ENCODE data around the gene DBI. TPM values are rescaled to one million over a fixed set of nuclear protein-coding genes. Genes with fewer than 3 reads are reported as not detected.

The DBI gene
- total RNA-seq, 6 experiments from 2014 or later = 132 to 314 (median 191) TPM

DNA sequence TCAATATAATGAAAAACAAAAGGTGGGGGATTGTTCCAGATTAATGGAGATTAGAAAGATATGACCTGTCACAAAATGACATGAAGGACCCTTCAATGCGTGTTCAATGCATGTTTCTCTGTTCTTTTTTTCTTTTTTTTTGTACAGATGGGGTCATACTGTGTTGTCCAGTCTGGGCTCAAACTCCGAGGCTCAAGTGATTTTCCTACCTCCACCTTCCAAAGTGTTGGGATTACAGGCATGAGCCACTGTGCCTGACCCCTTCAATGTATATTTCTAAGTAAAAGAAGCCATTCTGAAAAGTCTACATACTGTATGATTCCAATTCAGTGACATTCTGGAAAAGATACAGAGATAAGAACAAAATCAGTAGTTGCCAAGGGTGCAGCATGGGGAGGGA, 32.9 kb upstream of the DBI start:
- Histone ChIP-seq H3K27me3 (no peaks in the 10 kb centered on the region), H3K27ac (no peak overlapping the region), H3K4me3 (no peak overlapping the region), H3K4me1 (no peaks in the 10 kb centered on the region), H3K36me3 (no peaks in the 10 kb centered on the region), H3K9me3 (no peaks in the 10 kb centered on the region)
- TF ChIP-seq, protein P1, sequence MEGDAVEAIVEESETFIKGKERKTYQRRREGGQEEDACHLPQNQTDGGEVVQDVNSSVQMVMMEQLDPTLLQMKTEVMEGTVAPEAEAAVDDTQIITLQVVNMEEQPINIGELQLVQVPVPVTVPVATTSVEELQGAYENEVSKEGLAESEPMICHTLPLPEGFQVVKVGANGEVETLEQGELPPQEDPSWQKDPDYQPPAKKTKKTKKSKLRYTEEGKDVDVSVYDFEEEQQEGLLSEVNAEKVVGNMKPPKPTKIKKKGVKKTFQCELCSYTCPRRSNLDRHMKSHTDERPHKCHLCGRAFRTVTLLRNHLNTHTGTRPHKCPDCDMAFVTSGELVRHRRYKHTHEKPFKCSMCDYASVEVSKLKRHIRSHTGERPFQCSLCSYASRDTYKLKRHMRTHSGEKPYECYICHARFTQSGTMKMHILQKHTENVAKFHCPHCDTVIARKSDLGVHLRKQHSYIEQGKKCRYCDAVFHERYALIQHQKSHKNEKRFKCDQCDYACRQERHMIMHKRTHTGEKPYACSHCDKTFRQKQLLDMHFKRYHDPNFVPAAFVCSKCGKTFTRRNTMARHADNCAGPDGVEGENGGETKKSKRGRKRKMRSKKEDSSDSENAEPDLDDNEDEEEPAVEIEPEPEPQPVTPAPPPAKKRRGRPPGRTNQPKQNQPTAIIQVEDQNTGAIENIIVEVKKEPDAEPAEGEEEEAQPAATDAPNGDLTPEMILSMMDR (IDR thresholded peaks at IDR 0.05) = no peak
- no peak for TF ChIP-seq POLR2A (IDR thresholded peaks at IDR 0.05)
- 81% methylated on average over 2 of the region's 2 CpGs for WGBS (ENCODE audit: insufficient coverage, low coverage, low lambda C conversion rate, missing lambda C conversion rate)
- intact Hi-C loops (cut with DNase I) = no loop called here
- DNase-seq (no peak), ATAC-seq (no peak)

DNA sequence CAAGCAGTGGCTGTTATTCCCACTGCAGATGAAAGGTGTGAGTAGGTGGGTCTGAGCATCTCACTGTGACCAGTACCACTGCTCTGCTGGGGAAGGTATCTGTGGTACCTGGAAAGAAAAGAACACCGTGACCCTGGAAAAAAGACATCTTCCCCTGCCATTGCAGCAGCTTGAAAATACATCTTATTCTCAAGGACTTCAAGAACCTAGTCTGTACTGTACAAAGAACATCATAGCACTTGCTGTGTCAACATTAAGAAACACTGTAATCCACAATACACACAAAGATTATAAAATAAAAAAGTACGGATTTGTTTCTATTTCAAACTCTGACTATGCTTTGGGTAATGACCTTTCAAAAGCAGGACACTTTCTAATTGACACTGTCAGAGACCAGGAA, 29.0 kb upstream of the DBI start:
- no peak overlapping the region for H3K27ac ChIP-seq
- DNase-seq (no peak), ATAC-seq (no peak)
- intact Hi-C loops (cut with DNase I) = no loop called here
- TF ChIP-seq, protein P1 (IDR thresholded peaks at IDR 0.05) = no peak
- no peak for TF ChIP-seq POLR2A (IDR thresholded peaks at IDR 0.05)
- 68% methylated on average over 2 of the region's 2 CpGs for WGBS (ENCODE audit: insufficient coverage, low coverage, low lambda C conversion rate, missing lambda C conversion rate)
- no peaks in the 10 kb centered on the region for H3K9me3 ChIP-seq
- no peaks in the 10 kb centered on the region for H3K36me3 ChIP-seq
- no peaks in the 10 kb centered on the region for H3K27me3 ChIP-seq
- no peak overlapping the region for H3K4me3 ChIP-seq
- no peaks in the 10 kb centered on the region for H3K4me1 ChIP-seq

DNA sequence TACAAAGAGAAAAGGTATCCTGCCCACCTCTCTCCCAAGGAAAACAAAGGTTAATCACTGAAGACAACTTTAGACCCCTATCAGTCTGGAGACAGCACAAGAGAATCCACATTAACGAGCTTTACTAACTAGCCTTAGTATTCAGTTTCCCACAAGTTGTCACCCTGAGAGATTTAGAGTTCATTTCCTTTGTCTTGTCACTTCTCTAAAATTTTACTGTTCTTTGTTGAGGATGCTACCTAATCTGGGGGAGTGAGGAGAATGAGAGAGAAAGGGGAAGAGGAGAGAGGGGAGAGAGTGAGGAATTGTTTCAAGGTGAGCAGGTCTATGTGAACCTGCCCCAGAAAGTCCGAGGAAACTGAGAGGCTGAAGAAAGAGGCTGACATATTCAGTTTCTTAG, 28.5 kb upstream of the DBI start:
- H3K4me3 ChIP-seq = no peak overlapping the region
- 78% methylated on average over 2 of the region's 2 CpGs for WGBS (ENCODE audit: insufficient coverage, low coverage, low lambda C conversion rate, missing lambda C conversion rate)
- H3K4me1 ChIP-seq = no peaks in the 10 kb centered on the region
- no peaks in the 10 kb centered on the region for H3K9me3 ChIP-seq
- DNase-seq (no peak), ATAC-seq (no peak)
- H3K36me3 ChIP-seq = no peaks in the 10 kb centered on the region
- intact Hi-C loops (cut with DNase I) = no loop called here
- TF ChIP-seq, protein P1 (IDR thresholded peaks at IDR 0.05) = no peak
- no peak for TF ChIP-seq POLR2A (IDR thresholded peaks at IDR 0.05)
- no peaks in the 10 kb centered on the region for H3K27me3 ChIP-seq
- H3K27ac ChIP-seq = no peak overlapping the region

DNA sequence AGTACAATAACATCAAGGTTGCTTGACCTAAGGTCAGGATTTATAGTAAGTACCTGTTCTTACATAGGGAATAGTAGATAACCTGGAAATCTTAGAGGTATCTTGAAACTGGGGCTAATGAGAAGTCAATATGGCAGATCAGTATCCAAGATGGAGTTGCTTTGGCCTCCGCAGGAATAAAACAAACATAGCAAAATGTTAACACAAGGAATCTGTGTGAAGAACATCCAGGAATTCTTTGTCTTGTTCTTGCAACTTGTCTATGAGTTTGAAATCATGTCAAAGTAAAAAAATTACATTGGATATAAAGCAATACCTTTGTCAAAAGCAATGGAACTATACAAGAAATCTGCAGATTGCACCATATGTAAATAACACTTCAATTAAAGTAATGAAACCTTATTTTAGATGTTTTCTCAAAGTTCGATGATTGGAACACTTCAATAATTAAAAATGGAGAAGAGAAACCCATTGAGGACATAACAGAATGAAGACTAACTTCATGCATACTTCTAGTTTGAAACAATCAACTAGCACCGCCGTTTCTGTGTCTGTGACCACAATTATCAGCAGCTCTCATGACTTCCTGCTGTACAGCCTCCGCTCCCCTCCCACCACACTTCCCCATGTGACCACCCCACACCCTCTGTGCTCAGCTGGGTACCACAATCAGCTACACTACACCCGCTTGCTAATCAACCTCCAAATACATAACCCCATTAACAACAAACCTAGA, 27.8 kb upstream of the DBI start:
- H3K9me3 ChIP-seq = no peaks in the 10 kb centered on the region
- no peak overlapping the region for H3K4me3 ChIP-seq
- H3K4me1 ChIP-seq = no peaks in the 10 kb centered on the region
- peak; percentile 56 to 75 (median 72) for ATAC-seq
- no peak overlapping the region for H3K27ac ChIP-seq
- TF ChIP-seq, protein P1 (IDR thresholded peaks at IDR 0.05) = no peak
- no peak for TF ChIP-seq POLR2A (IDR thresholded peaks at IDR 0.05)
- H3K27me3 ChIP-seq = no peaks in the 10 kb centered on the region
- intact Hi-C loops (cut with DNase I) = no loop called here
- DNase-seq = peak in 1 of 3 donors; percentile 30
- 68% methylated on average over 6 of the region's 6 CpGs for WGBS (ENCODE audit: insufficient coverage, low coverage, low lambda C conversion rate, missing lambda C conversion rate)
- no peaks in the 10 kb centered on the region for H3K36me3 ChIP-seq

Measured in right lobe of liver (tissue), 6 donors.